CD4-positive, alpha-beta T cell treated with Interleukin-21 for 1 hour (primary cell): ENCODE measurements around the gene KIF16B.

Experiments used
- DNase-seq: peaks from one replicate; pipeline ENCODE4 v3.0.0-alpha.2; 2020

The KIF16B gene

GRCh38 chr20:16337707-16338106 is 235.5 kb downstream of the KIF16B start:
- no peak for DNase-seq

- no peak for DNase-seq
Observed at GRCh38 chr20:16327606-16328005, 245.6 kb downstream of the KIF16B start.

- no peak for DNase-seq
Observed at GRCh38 chr20:16321291-16321690, 252.0 kb downstream of the KIF16B start.

GRCh38 chr20:16317445-16318362 is 255.5 kb downstream of the KIF16B start:
- no peak for DNase-seq

- no peak for DNase-seq
Observed at GRCh38 chr20:16316513-16316912, 256.7 kb downstream of the KIF16B start.

- DNase-seq = no peak
Observed at GRCh38 chr20:16314748-16315159, 258.5 kb downstream of the KIF16B start.

- no peak for DNase-seq
Observed at GRCh38 chr20:16314320-16314719, 258.9 kb downstream of the KIF16B start.

GRCh38 chr20:16313917-16314316 is 259.3 kb downstream of the KIF16B start:
- no peak for DNase-seq

GRCh38 chr20:16312998-16313397 is 260.2 kb downstream of the KIF16B start:
- no peak for DNase-seq

- no peak for DNase-seq
Observed at GRCh38 chr20:16311756-16312155, 261.5 kb downstream of the KIF16B start.

- no peak for DNase-seq
Observed at GRCh38 chr20:16308754-16309153, 264.5 kb downstream of the KIF16B start.

GRCh38 chr20:16302818-16303217 is 270.4 kb downstream of the KIF16B start:
- DNase-seq = no peak

- no peak for DNase-seq
Observed at GRCh38 chr20:16301986-16302385, 271.3 kb downstream of the KIF16B start.

GRCh38 chr20:16299897-16300296 is 273.4 kb downstream of the KIF16B start:
- no peak for DNase-seq

- DNase-seq = no peak
Observed at GRCh38 chr20:16296931-16297330, 276.3 kb downstream of the KIF16B start.

GRCh38 chr20:16295534-16295933 is 277.7 kb downstream of the KIF16B start:
- DNase-seq = no peak

GRCh38 chr20:16293590-16293989 is 279.7 kb downstream of the KIF16B start:
- DNase-seq = no peak

GRCh38 chr20:16292226-16292880 is 280.9 kb downstream of the KIF16B start:
- no peak for DNase-seq

- no peak for DNase-seq
Observed at GRCh38 chr20:16290358-16290757, 282.9 kb downstream of the KIF16B start.

GRCh38 chr20:16287776-16288175 is 285.5 kb downstream of the KIF16B start:
- DNase-seq = no peak

GRCh38 chr20:16286601-16287000 is 286.6 kb downstream of the KIF16B start:
- no peak for DNase-seq

- DNase-seq = no peak
Observed at GRCh38 chr20:16284385-16285100, 288.7 kb downstream of the KIF16B start.

- DNase-seq = no peak
Observed at GRCh38 chr20:16283978-16284377, 289.3 kb downstream of the KIF16B start.

GRCh38 chr20:16283307-16283706 is 289.9 kb downstream of the KIF16B start:
- no peak for DNase-seq
